Astrocyte (in vitro differentiated cells and primary cell): Measurements from ENCODE around the gene KANK4.

Experiments used
- EZH2 ChIP-seq: IDR thresholded peaks from 2 replicates; pipeline ENCODE4 v1.6.1; 2012; ENCODE audit warnings: mild to moderate bottlenecking, low read length, inconsistent platforms; ENCODE audit not compliant: insufficient read depth
- TF ChIP-seq, protein P1 (sequence below): IDR thresholded peaks from 2 replicates; pipeline ENCODE4 v1.5.1; 2011; ENCODE audit warnings: low read depth, mild to moderate bottlenecking, inconsistent platforms, low read length, moderate library complexity; ENCODE audit not compliant: insufficient read depth

DNA sequence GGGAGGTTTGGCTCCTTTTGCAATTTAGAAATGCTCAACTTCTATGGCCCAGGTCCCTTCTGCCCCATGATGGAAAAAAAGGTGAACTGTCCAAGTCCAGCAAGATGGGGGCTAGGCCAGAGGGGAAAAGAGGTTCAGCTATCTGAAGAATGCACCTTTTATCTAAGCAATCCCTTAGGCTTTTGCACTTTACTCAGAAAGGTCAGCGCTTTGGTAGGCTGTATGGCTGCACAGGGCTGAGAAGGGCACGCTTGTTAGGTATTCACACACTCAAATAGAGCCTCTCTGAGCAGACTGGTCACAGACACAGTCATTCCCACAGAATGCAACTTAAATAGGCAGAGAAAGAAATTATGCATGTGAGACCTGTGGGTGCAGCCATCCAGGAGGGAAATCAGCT lies 31.0 kb downstream of the KANK4 start:
- TF ChIP-seq, protein P1, sequence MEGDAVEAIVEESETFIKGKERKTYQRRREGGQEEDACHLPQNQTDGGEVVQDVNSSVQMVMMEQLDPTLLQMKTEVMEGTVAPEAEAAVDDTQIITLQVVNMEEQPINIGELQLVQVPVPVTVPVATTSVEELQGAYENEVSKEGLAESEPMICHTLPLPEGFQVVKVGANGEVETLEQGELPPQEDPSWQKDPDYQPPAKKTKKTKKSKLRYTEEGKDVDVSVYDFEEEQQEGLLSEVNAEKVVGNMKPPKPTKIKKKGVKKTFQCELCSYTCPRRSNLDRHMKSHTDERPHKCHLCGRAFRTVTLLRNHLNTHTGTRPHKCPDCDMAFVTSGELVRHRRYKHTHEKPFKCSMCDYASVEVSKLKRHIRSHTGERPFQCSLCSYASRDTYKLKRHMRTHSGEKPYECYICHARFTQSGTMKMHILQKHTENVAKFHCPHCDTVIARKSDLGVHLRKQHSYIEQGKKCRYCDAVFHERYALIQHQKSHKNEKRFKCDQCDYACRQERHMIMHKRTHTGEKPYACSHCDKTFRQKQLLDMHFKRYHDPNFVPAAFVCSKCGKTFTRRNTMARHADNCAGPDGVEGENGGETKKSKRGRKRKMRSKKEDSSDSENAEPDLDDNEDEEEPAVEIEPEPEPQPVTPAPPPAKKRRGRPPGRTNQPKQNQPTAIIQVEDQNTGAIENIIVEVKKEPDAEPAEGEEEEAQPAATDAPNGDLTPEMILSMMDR: no peak
- no peak for TF ChIP-seq EZH2
